Subcutaneous abdominal adipose tissue (tissue), 5 donors: ENCODE measurements around the gene BPIFA2.

Source experiments
- H3K27ac ChIP-seq: one replicate; pipeline ENCODE4 v1.7.0; 2013; ENCODE audit warnings: low read depth, mild to moderate bottlenecking, inconsistent platforms, low read length, moderate library complexity
- H3K27me3 ChIP-seq, 5 donors: one replicate each; pipeline ENCODE4 v1.7.0; 2013; ENCODE audit warnings: low read length in 5 of 5, inconsistent platforms in 1 of 5; ENCODE audit not compliant: control insufficient read depth in 5 of 5, insufficient read depth in 4 of 5
- H3K36me3 ChIP-seq, 5 donors: one replicate each; pipeline ENCODE4 v1.7.0; 2013; ENCODE audit warnings: low read length in 5 of 5; ENCODE audit not compliant: control insufficient read depth in 5 of 5, insufficient read depth in 5 of 5
- H3K4me1 ChIP-seq, 5 donors: one replicate each; pipeline ENCODE4 v1.7.0; 2013; ENCODE audit warnings: low read length in 5 of 5, mild to moderate bottlenecking in 3 of 5, moderate library complexity in 1 of 5; ENCODE audit not compliant: control insufficient read depth in 5 of 5, insufficient read depth in 5 of 5
- H3K4me3 ChIP-seq, 5 donors: one replicate each; pipeline ENCODE4 v1.7.0; 2013; ENCODE audit warnings: low read length in 5 of 5, low read depth in 1 of 5
- H3K9ac ChIP-seq, 5 donors: one replicate each; pipeline ENCODE4 v1.7.0; 2013; ENCODE audit warnings: low read length in 5 of 5, mild to moderate bottlenecking in 4 of 5, moderate library complexity in 3 of 5
- H3K9me3 ChIP-seq, 5 donors: one replicate each; pipeline ENCODE4 v1.7.0; 2013; ENCODE audit warnings: low read length in 5 of 5; ENCODE audit not compliant: control insufficient read depth in 5 of 5
- donor health status: healthy.
- donor health status: healthy.
- donor health status: healthy.
- donor health status: healthy.
- donor health status: healthy.

The BPIFA2 gene

DNA sequence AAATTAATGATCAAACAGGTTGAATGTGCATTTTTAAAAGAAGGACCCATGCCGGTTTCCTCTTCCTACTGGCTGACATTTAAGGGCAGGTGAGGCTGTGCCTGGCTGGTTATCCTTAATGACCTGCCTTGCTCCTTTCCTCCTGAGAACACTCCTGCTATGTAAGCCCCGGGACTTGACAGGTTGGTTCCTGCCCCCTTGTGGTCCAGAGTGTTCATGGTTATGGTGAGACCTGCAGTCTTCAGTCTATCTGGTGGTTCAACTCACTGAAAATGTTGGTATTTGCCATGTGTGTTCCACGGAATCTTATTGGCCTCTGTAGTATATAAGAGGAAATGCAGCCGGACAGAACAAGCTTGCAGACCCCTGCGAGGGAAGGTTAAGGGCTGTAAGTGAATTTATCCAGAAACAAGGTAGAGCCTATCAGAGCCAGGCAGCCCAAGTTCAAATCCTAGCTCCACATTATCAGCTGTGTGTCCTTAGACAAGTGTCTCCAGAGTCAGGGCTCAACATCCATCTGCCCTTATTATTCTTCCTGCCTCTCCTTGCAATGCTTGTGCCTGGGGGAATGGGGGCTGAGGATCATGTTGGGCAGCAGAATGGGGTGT, 44.0 kb downstream of the BPIFA2 start:
- Histone ChIP-seq H3K4me3 (no peak overlapping the region), H3K27ac (no peak overlapping the region), H3K9ac (no peak overlapping the region), H3K4me1 (no peaks in the 10 kb centered on the region), H3K27me3 (peaks cover 0 to 29% (median 18%) of the 10 kb centered on the region in 5 donors), H3K36me3 (no peaks in the 10 kb centered on the region), H3K9me3 (no peaks in the 10 kb centered on the region)

- no peak within 1 kb of the TSS for H3K9ac ChIP-seq
- H3K4me3 ChIP-seq = no peak within 1 kb of the TSS
- no peaks in the 10 kb centered on the region for H3K9me3 ChIP-seq
- no peaks in the 10 kb centered on the region for H3K36me3 ChIP-seq
- no peaks in the 10 kb centered on the region for H3K4me1 ChIP-seq
- peaks cover 0 to 27% (median 15%) of the 10 kb centered on the region in 5 donors for H3K27me3 ChIP-seq
- H3K27ac ChIP-seq = no peak within 1 kb of the TSS
Observed at GRCh38 chr20:33217052-33217451, 49.1 kb downstream of the BPIFA2 start, which contains the start of gene BPIFA3. Gene BPIFA3, plus strand, starts transcription at chr20:33217352. Its CDS starts 185 bp downstream, at chr20:33217537.

- no peaks in the 10 kb centered on the region for H3K4me1 ChIP-seq
- H3K4me3 ChIP-seq = no peak overlapping the region
- H3K9ac ChIP-seq = no peak overlapping the region
- no peaks in the 10 kb centered on the region for H3K9me3 ChIP-seq
- H3K36me3 ChIP-seq = no peaks in the 10 kb centered on the region
- peaks cover 4 to 14% (median 12%) of the 10 kb centered on the region in 5 donors for H3K27me3 ChIP-seq
- H3K27ac ChIP-seq = no peak overlapping the region
Observed at GRCh38 chr20:33224399-33224798, 56.4 kb downstream of the BPIFA2 start.

DNA sequence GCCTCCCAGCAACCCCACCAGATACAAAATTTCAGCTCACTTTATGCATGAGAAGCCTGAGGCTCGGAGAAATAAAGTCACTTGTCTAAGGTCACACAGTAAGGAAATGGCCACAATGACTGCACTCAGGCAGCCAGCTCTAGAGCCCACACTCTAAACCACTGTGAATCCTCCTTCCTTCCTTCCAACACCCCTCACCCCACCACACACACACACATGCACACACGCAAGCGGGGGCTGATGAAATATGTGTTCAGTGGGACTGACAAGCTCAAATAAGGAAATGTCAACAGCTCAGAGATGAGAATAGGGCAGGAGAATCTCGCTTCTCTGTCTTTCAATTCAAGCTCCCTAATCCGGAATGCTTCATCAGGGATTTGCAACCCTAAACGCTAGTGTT, 61.9 kb downstream of the BPIFA2 start:
- peaks cover 8 to 26% (median 14%) of the 10 kb centered on the region in 5 donors for H3K27me3 ChIP-seq
- H3K9me3 ChIP-seq = no peaks in the 10 kb centered on the region
- H3K4me1 ChIP-seq = no peaks in the 10 kb centered on the region
- no peak overlapping the region for H3K9ac ChIP-seq
- H3K27ac ChIP-seq = no peak overlapping the region
- no peak overlapping the region for H3K4me3 ChIP-seq
- no peaks in the 10 kb centered on the region for H3K36me3 ChIP-seq
